Measurements from ENCODE around the gene MALAT1. TPM values are rescaled to one million over a fixed set of nuclear protein-coding genes. Genes with fewer than 3 reads are reported as not detected.
"Not testable (repeated sequence)": the region's sequence is repeated elsewhere in the genome, so short reads cannot be mapped to it uniquely, and the experiment has no call there.

Gene MALAT1
- total and polyA plus RNA-seq, 2 experiments from 2014 or later: 2,206 to 6,020 TPM

- DNase-seq (ENCODE audit: low spot score); H4K20me1 ChIP-seq (replicated peaks; ENCODE audit: insufficient read depth); H3K4me3 Mint-ChIP-seq; H3F3A ChIP-seq (replicated peaks; ENCODE audit: low read depth); H2AFZ ChIP-seq; H3K36me3 ChIP-seq (ENCODE audit: insufficient read depth); H3K27ac ChIP-seq (ENCODE audit: low read depth); H3K36me3 Mint-ChIP-seq (ENCODE audit: low read depth); H3K4me2 ChIP-seq; H3K9me2 ChIP-seq (ENCODE audit: insufficient read depth); ATAC-seq; H3K4me3 ChIP-seq; H3K79me2 ChIP-seq (replicated peaks; ENCODE audit: insufficient read depth); H3K27ac Mint-ChIP-seq: not testable (repeated sequence)
- Mint-ChIP-seq H3K4me1 (peaks cover 12% of the 10 kb centered on the region; the same call in 2 of the 3 replicates), H3K27me3 (ENCODE audit: insufficient read depth, low read depth, poor library complexity) (peaks cover 42% of the 10 kb centered on the region), H3K9me3 (peaks cover 31% of the 10 kb centered on the region)
- H3K27me3 ChIP-seq (ENCODE audit: insufficient read depth): peaks cover 28% of the 10 kb centered on the region
- H3K4me1 ChIP-seq (ENCODE audit: insufficient read depth): peaks cover 11% of the 10 kb centered on the region
Observed at GRCh38 chr11:65451301-65451700, 47.5 kb upstream of the MALAT1 start.

- not testable (repeated sequence) for H3K27ac Mint-ChIP-seq; H3K79me2 ChIP-seq (replicated peaks; ENCODE audit: insufficient read depth); ATAC-seq; H3K4me2 ChIP-seq; H4K20me1 ChIP-seq (replicated peaks; ENCODE audit: insufficient read depth); H3F3A ChIP-seq (replicated peaks; ENCODE audit: low read depth); H3K36me3 Mint-ChIP-seq (ENCODE audit: low read depth); H3K4me3 ChIP-seq; DNase-seq (ENCODE audit: low spot score); H3K36me3 ChIP-seq (ENCODE audit: insufficient read depth); H3K4me3 Mint-ChIP-seq; H3K27ac ChIP-seq (ENCODE audit: low read depth); H3K9me2 ChIP-seq (ENCODE audit: insufficient read depth); H2AFZ ChIP-seq
- Histone ChIP-seq H3K27me3 (ENCODE audit: insufficient read depth) (peaks cover 38% of the 10 kb centered on the region), H3K4me1 (ENCODE audit: insufficient read depth) (peaks cover 11% of the 10 kb centered on the region)
- peaks cover 12% of the 10 kb centered on the region; the same call in 2 of the 3 replicates for H3K4me1 Mint-ChIP-seq
- peaks cover 51% of the 10 kb centered on the region for H3K27me3 Mint-ChIP-seq (ENCODE audit: insufficient read depth, low read depth, poor library complexity)
- H3K9me3 Mint-ChIP-seq: peaks cover 31% of the 10 kb centered on the region
Observed at GRCh38 chr11:65452259-65452658, 46.6 kb upstream of the MALAT1 start.

GRCh38 chr11:65452806-65453490 is 45.9 kb upstream of the MALAT1 start:
- DNase-seq (ENCODE audit: low spot score): no peak
- H3K27ac ChIP-seq (ENCODE audit: low read depth): no peak overlapping the region
- H3K27me3 ChIP-seq (ENCODE audit: insufficient read depth): peaks cover 45% of the 10 kb centered on the region
- no peak overlapping the region for H3K4me3 Mint-ChIP-seq
- peaks cover 58% of the 10 kb centered on the region for H3K27me3 Mint-ChIP-seq (ENCODE audit: insufficient read depth, low read depth, poor library complexity)
- H3K36me3 Mint-ChIP-seq (ENCODE audit: low read depth): peaks cover 5% of the 10 kb centered on the region; the same call in 1 of the 3 replicates
- peaks cover 12% of the 10 kb centered on the region; the same call in 2 of the 3 replicates for H3K4me1 Mint-ChIP-seq
- peaks cover 4% of the 10 kb centered on the region; the same call in 1 of the 2 replicates for H3F3A ChIP-seq (replicated peaks; ENCODE audit: low read depth)
- H2AFZ ChIP-seq: no peak overlapping the region
- peaks cover 31% of the 10 kb centered on the region for H3K9me3 Mint-ChIP-seq
- H3K36me3 ChIP-seq (ENCODE audit: insufficient read depth): no peaks in the 10 kb centered on the region
- peaks cover 11% of the 10 kb centered on the region for H3K4me1 ChIP-seq (ENCODE audit: insufficient read depth)
- H3K27ac Mint-ChIP-seq: no peak overlapping the region
- H4K20me1 ChIP-seq (replicated peaks; ENCODE audit: insufficient read depth): no peaks in the 10 kb centered on the region
- H3K79me2 ChIP-seq (replicated peaks; ENCODE audit: insufficient read depth): no peaks in the 10 kb centered on the region
- ATAC-seq: no peak
- no peak overlapping the region for H3K4me3 ChIP-seq
- H3K9me2 ChIP-seq (ENCODE audit: insufficient read depth): no peaks in the 10 kb centered on the region
- no peak overlapping the region for H3K4me2 ChIP-seq
- TF ChIP-seq ZNF114 (CRISPR knock-in tag; IDR thresholded peaks at IDR 0.05): no peak
- no peak for TF ChIP-seq STAT1 (IDR thresholded peaks at IDR 0.05; ENCODE audit: unreplicated experiment)
- no peak for TF ChIP-seq ZNF462 (CRISPR knock-in tag; IDR thresholded peaks at IDR 0.05)
- TF ChIP-seq CREB1 (CRISPR knock-in tag; IDR thresholded peaks at IDR 0.05; ENCODE audit: low read depth): no peak
- TF ChIP-seq CTCF (conservative IDR thresholded peaks at IDR 0.05; ENCODE audit: low read depth in 2 of 2): no peak
- no peak for TF ChIP-seq EZH2phosphoT487 (IDR thresholded peaks at IDR 0.05; ENCODE audit: unreplicated experiment)
- no peak for TF ChIP-seq JUNB (IDR thresholded peaks at IDR 0.05; ENCODE audit: unreplicated experiment)

All from GM23338 (cell line).